Daoy (cell line): Measurements from ENCODE around the gene RDH16. TPM values are rescaled to one million over a fixed set of nuclear protein-coding genes. Genes with fewer than 3 reads are reported as not detected.
"Not testable (repeated sequence)": the region's sequence is repeated elsewhere in the genome, so short reads cannot be mapped to it uniquely, and the experiment has no call there.

Experiments
- DNase-seq: peaks from one replicate; pipeline ENCODE4 v3.0.0-alpha.2; 2015; ENCODE audit warnings: low read depth
- total RNA-seq: library from RNA; depleted of rRNA; stranded (reverse); fragments of >200 nt; shearing (Covaris generic); gene quantifications from 2 replicates; pipeline ENCODE4 v1.2.3, GENCODE V29; 2014; rRNA removed

Gene RDH16
- total RNA-seq, 1 experiment from 2014 or later, result 0.11 TPM

DNA sequence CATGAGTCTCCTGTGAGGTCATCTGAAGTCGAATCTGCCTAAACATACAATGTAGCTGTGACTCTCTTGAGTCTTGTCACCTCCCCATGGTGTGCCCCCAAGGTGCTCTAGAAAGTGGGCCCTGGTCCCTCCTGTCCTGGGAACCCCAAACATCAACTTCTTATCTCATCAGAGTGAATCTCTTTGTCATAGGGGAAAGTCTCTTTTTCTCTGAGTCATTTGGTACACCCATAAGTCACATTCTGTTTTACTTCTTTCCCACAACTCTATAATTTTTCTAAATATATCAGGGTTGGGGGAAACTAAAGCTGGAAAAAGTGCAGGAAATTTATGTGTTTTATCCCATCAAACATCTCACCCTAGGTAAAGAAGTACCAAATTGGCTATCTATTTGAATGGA, 36.1 kb downstream of the RDH16 start:
- no peak for DNase-seq

- DNase-seq, result not testable (repeated sequence)
These were observed 39.3 kb downstream of the RDH16 start for GRCh38 chr12:56918139-56918538.

DNA sequence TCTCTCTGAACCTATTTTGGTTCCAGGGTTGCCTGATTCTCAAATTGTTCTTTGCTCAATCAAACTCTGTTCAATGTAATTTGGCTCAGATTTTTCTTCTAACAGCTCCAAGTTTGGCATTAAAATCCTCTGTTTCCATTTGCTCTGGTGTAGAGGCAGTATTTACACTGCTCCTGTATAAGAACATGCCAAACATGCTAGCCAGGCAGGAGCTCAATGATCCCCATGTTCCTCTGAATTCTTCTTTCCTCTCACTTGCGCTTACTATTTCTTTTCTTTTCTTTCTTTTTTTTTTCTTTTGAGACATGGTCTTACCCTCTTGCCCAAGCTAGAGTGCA, 40.4 kb downstream of the RDH16 start:
- DNase-seq, result no peak

- no peak for DNase-seq
These were observed 41.0 kb downstream of the RDH16 start for GRCh38 chr12:56916296-56916995.

DNA sequence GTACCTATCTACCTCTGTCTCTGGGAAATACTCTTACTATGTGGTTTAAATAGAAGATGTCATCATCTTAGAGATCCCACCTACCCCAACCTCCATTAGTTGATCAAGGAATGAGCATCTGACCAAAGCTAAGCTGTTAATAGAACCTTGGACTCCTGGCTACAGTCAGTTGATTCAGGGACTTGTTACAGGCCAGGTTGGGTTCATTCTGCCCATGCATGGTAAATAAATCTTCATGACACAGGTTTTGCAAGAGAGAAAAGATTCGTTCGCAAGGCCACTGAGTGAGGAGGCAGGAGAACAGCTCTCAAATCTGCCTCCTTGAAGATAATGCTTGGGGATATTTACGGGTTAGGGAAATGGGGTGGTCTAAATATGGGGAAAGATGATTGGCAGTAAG, 42.7 kb downstream of the RDH16 start:
- no peak for DNase-seq

GRCh38 chr12:56914256-56914655, 43.2 kb downstream of the RDH16 start:
- no peak for DNase-seq

- DNase-seq, result not testable (repeated sequence)
These were observed 48.0 kb downstream of the RDH16 start for GRCh38 chr12:56909403-56909802.

GRCh38 chr12:56908136-56908535, 49.3 kb downstream of the RDH16 start:
- no peak for DNase-seq

GRCh38 chr12:56905852-56906251, 51.6 kb downstream of the RDH16 start:
- DNase-seq, result no peak

GRCh38 chr12:56903374-56903773, 54.0 kb downstream of the RDH16 start:
- DNase-seq, result no peak

Other genes with a start within 250 kb of the RDH16 start
- gene NACA, start 232.3 kb downstream of the RDH16 start, total RNA-seq, result 2,128 and 2,345 TPM in 2 replicates
- gene PRIM1, start 205.3 kb downstream of the RDH16 start, total RNA-seq, result 77.7 and 94.5 TPM in 2 replicates
- gene HSD17B6, start 194.3 kb downstream of the RDH16 start, total RNA-seq, result 4.7 and 7.2 TPM in 2 replicates
- not detected in 2 replicates for gene SDR9C7, start 23.2 kb downstream of the RDH16 start, total RNA-seq
- 6.7 and 7.5 TPM in 2 replicates for gene ZBTB39, start 48.9 kb upstream of the RDH16 start, total RNA-seq
- 0.46 TPM in 1 of 2 replicates, not detected in the other for gene TAC3, start 58.9 kb upstream of the RDH16 start, total RNA-seq
- not detected in 2 replicates for gene MYO1A, start 92.5 kb upstream of the RDH16 start, total RNA-seq
- gene NEMP1, start 121.2 kb upstream of the RDH16 start, total RNA-seq, result 26.1 and 34.1 TPM in 2 replicates
- 39.4 and 47.5 TPM in 2 replicates for gene NAB2, start 131.5 kb upstream of the RDH16 start, total RNA-seq
- 39.1 and 44.4 TPM in 2 replicates for gene STAT6, start 153.8 kb upstream of the RDH16 start, total RNA-seq
- gene LRP1, start 170.9 kb upstream of the RDH16 start, total RNA-seq, result 2.8 and 3.9 TPM in 2 replicates
- gene LRP1-AS, start 190.0 kb upstream of the RDH16 start, total RNA-seq, result not detected in 2 replicates